HUES64 (cell line): ENCODE measurements around the gene SNAP25.

Experiments used
- H3K27ac ChIP-seq: 2 replicates; pipeline ENCODE4 v1.7.0; 2013; ENCODE audit warnings: low read depth, low read length, inconsistent platforms
- H3K27me3 ChIP-seq: 2 replicates; pipeline ENCODE4 v1.6.1; 2013; ENCODE audit warnings: mild to moderate bottlenecking, low read length; ENCODE audit not compliant: insufficient read depth
- H3K36me3 ChIP-seq: 2 replicates; pipeline ENCODE4 v1.6.1; 2013; ENCODE audit warnings: mild to moderate bottlenecking, low read length; ENCODE audit not compliant: insufficient read depth
- H3K4me1 ChIP-seq: 2 replicates; pipeline ENCODE4 v1.6.1; 2013; ENCODE audit warnings: mild to moderate bottlenecking, low read length, moderate library complexity; ENCODE audit not compliant: insufficient read depth
- H3K4me3 ChIP-seq: 2 replicates; pipeline ENCODE4 v1.5.1; 2013; ENCODE audit warnings: mild to moderate bottlenecking, low read length, moderate library complexity
- H3K9ac ChIP-seq: 2 replicates; pipeline ENCODE4 v1.6.1; 2013; ENCODE audit warnings: mild to moderate bottlenecking, low read depth, low read length
- H3K9me3 ChIP-seq: 2 replicates; pipeline ENCODE4 v1.6.1; 2013; ENCODE audit warnings: low read depth, low read length; ENCODE audit not compliant: insufficient read depth
- WGBS: fragments of 150-250, 120-280 bp; methylation state at CpG from one replicate; pipeline ENCODE4 v1.1.7; 2013; ENCODE audit warnings: missing lambda C conversion rate; 5-methylcytosine and 5-hydroxymethylcytosine counted together

SNAP25 gene

DNA sequence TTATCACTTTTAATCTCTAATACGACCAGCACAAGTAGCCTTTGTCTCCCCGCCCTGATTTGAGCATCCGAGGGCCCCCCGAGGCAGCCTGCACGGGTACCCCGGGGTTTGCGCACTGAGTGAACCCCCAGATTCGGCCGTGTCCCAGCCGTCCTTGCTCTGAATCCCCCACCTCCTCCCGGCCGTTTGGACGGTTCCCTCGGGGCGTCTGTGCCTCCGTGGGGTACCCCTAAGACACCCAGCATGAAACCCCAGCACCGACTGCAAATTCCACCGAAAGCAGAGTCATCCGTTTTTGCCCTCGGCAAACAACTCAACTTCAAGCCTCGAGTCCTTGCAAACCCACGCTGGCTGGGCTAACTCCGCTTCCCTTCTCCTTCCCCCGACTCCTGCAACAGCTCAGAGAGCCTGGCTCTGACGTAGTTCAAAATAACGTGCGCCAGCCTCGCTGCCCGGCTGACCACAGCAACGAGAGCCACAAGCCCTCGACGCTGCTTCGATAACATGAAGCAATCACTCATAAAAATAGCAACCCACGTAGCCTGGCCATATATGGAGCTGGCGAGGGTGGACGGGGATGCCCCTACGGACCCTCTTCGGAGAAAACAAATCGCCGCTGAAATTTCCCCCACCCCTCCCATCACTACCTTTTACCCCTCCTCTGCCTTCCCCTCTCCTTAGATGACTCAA lies 764 bp upstream of the SNAP25 start:
- Histone ChIP-seq H3K4me1 (peaks cover 11% of the 10 kb centered on the region), H3K4me3 (peak overlapping the region; percentile 56), H3K27ac (peak overlapping the region; percentile 47; the same call in 1 of the 2 replicates), H3K9me3 (no peaks in the 10 kb centered on the region), H3K9ac (peak overlapping the region; percentile 57), H3K27me3 (peaks cover 47% of the 10 kb centered on the region), H3K36me3 (no peaks in the 10 kb centered on the region)
- WGBS = 1% methylated on average over 40 of the region's 40 CpGs

DNA sequence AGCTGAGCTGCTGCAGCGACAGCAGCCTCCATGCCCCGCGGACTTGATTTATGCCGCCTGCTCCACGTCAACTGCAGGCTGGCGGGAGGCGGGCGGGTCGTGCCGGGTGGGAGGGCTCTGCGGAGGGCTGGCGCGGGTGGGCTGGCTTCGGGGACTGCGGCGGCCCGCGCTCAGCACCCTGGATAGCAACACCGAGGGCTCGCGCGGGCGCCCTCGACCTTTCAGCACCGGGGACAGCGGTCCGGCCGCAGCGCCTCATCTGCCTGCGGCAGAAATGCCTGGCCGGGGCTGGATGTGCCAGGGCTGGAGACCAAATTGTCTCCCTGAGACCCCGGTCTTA lies 792 bp downstream of the SNAP25 start:
- WGBS = 1% methylated on average over 32 of the region's 32 CpGs
- Histone ChIP-seq H3K9me3 (no peaks in the 10 kb centered on the region), H3K4me3 (peak overlapping the region; percentile 77), H3K9ac (no peak overlapping the region), H3K36me3 (no peaks in the 10 kb centered on the region), H3K4me1 (peaks cover 11% of the 10 kb centered on the region), H3K27ac (no peak overlapping the region), H3K27me3 (peaks cover 47% of the 10 kb centered on the region)

- H3K27me3 ChIP-seq = peaks cover 47% of the 10 kb centered on the region
- peaks cover 17% of the 10 kb centered on the region for H3K4me1 ChIP-seq
- no peaks in the 10 kb centered on the region for H3K9me3 ChIP-seq
- no peak overlapping the region for H3K4me3 ChIP-seq
- H3K9ac ChIP-seq = no peak overlapping the region
- 81% methylated on average over 3 of the region's 4 CpGs for WGBS
- no peak overlapping the region for H3K27ac ChIP-seq
- no peaks in the 10 kb centered on the region for H3K36me3 ChIP-seq
Measured at GRCh38 chr20:10219993-10220750, 1.5 kb downstream of the SNAP25 start.

- WGBS = 92% methylated on average over 6 of the region's 6 CpGs
- H3K4me1 ChIP-seq = peaks cover 20% of the 10 kb centered on the region
- H3K9ac ChIP-seq = no peak overlapping the region
- H3K36me3 ChIP-seq = no peaks in the 10 kb centered on the region
- H3K4me3 ChIP-seq = no peak overlapping the region
- peaks cover 38% of the 10 kb centered on the region for H3K27me3 ChIP-seq
- H3K9me3 ChIP-seq = no peaks in the 10 kb centered on the region
- H3K27ac ChIP-seq = no peak overlapping the region
Measured at GRCh38 chr20:10221021-10221420, 2.4 kb downstream of the SNAP25 start.

DNA sequence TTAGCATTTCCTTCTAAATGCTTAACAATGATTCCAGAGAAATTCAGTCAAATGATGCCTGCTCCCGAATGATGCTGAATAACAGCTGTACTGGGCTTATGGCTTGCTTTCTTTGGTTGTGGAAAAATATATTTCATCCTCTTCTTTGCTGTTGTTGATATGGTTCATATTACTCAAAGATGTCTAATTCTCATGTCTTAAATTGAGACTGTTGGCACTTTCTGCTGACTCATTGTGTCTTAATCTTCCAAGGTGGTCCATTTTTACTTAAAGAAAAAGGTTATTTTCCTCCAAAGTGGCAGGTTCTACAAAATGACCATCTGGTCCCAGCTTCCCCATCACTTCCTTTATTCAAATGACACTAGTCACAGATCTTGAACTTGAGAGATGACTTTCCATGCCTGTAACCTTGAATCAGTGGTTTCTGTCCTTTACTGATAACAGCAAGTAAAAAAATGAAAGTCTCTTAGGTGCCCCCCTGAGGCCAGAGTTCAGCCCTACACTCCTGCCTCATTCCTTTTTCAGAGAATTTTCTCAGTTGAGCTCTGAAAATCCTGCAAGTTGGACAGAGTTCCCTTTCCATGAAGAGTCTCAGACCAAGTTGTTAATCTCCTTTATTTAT lies 6.9 kb downstream of the SNAP25 start:
- Histone ChIP-seq H3K9ac (no peak overlapping the region), H3K4me3 (no peak overlapping the region), H3K36me3 (no peaks in the 10 kb centered on the region), H3K4me1 (peaks cover 11% of the 10 kb centered on the region; the same call in 1 of the 2 replicates), H3K27ac (no peak overlapping the region), H3K27me3 (peaks cover 10% of the 10 kb centered on the region; the same call in 1 of the 2 replicates), H3K9me3 (no peaks in the 10 kb centered on the region)
- WGBS = 75% methylated on average over 1 of the region's 1 CpG

DNA sequence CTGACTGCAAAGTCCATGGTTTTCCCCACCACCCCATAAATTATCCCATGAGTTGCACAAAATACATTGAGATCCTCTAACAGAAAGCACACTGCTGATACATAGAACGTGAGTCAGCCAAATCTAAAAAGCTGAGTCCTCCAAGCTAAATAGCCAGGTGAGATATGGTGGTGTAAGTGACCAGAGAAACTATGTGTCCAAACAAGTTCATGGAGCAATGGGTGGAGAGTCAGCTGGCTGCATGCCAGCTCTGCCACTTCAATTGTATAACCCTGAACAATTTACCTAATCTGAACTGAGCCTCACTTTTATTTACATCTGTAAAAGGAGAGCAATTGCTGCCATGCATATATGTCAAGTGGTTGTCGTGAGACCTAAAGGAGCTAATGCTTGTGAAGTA lies 9.7 kb downstream of the SNAP25 start:
- WGBS = 88% methylated on average over 2 of the region's 2 CpGs
- Histone ChIP-seq H3K4me3 (no peak overlapping the region), H3K27ac (no peak overlapping the region), H3K36me3 (no peaks in the 10 kb centered on the region), H3K27me3 (no peaks in the 10 kb centered on the region), H3K9ac (no peak overlapping the region; the same call in 1 of the 2 replicates), H3K9me3 (no peaks in the 10 kb centered on the region), H3K4me1 (peaks cover 11% of the 10 kb centered on the region; the same call in 1 of the 2 replicates)

DNA sequence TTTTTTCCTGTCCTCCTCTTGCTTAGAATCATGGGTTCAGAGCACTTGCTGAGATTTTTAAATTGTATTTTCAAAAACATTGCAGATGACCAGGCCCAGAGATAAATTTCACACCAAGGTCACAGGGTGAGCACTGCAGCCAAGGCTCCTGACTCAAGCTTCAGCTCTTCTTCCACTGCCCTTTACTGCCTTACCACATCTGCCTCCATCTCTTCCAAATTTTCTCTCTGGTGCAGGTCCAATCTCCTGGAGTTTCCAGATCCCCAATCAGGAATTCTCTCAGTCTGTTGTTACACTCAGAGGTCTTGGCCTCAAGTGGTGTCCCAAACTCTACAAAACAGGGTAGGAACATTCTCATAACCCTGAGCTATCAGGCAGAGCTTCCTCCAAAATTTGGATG lies 12.7 kb downstream of the SNAP25 start:
- Histone ChIP-seq H3K36me3 (no peaks in the 10 kb centered on the region), H3K4me1 (no peaks in the 10 kb centered on the region), H3K9ac (no peak overlapping the region), H3K9me3 (no peaks in the 10 kb centered on the region), H3K27ac (no peak overlapping the region), H3K27me3 (no peaks in the 10 kb centered on the region), H3K4me3 (no peak overlapping the region)

DNA sequence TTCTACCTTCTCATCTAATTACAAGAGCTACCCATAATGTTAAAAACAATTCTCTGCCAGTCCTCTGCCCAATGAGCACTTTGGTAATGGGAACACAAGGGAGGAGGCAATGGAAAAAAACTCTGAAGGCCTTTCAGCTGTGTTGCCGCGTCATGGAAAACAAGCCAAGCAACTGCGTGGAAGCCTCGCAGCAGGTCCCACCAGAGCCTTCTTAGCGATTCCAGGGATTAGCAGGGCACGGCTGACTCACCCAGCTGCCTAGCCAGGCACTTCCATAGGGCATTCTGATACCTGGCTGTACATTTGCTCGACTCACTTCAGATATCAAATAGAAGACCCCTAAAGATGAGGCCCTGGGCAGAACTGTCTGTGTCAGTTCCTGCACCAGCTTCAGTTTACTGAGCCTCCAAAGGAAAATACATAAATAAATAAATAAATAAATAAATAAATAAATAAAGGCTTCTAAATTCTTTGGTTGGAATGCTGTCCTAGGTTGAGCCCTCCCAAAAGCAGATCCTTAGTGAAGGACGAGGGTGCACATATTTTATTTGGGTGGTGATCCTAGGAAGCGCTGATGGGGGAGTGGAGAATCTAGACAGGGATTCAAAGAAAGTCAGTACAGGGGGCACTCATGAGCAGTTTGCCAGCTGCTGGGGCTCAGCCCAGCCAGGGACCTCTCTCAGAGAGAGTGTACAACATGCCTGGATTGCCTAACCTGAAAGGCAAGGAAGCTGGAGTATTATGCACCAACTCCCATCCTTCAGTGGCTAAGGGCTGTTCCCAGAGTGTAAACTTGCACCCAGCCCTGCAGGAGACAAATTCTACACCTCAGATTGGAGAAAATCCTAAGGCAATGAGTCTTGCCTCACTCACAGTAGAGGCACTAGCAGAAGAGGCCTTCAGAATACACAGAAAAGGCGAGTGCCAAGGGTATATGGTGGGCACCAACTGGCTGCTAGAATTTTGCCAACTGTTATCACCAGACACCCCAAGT lies 18.2 kb downstream of the SNAP25 start:
- H3K4me3 ChIP-seq = no peak overlapping the region
- H3K9me3 ChIP-seq = no peaks in the 10 kb centered on the region
- 80% methylated on average over 10 of the region's 10 CpGs for WGBS
- no peak overlapping the region for H3K27ac ChIP-seq
- H3K36me3 ChIP-seq = no peaks in the 10 kb centered on the region
- H3K9ac ChIP-seq = no peak overlapping the region
- peaks cover 5% of the 10 kb centered on the region; the same call in 1 of the 2 replicates for H3K4me1 ChIP-seq
- no peaks in the 10 kb centered on the region for H3K27me3 ChIP-seq

- peaks cover 5% of the 10 kb centered on the region; the same call in 1 of the 2 replicates for H3K4me1 ChIP-seq
- WGBS = 67% methylated on average over 4 of the region's 4 CpGs
- H3K27ac ChIP-seq = no peak overlapping the region
- no peak overlapping the region for H3K9ac ChIP-seq
- H3K27me3 ChIP-seq = no peaks in the 10 kb centered on the region
- no peak overlapping the region for H3K4me3 ChIP-seq
- H3K9me3 ChIP-seq = no peaks in the 10 kb centered on the region
- H3K36me3 ChIP-seq = no peaks in the 10 kb centered on the region
Measured at GRCh38 chr20:10239954-10240353, 21.3 kb downstream of the SNAP25 start.

- peaks cover 5% of the 10 kb centered on the region; the same call in 1 of the 2 replicates for H3K4me1 ChIP-seq
- no peaks in the 10 kb centered on the region for H3K9me3 ChIP-seq
- H3K27ac ChIP-seq = no peak overlapping the region
- no peaks in the 10 kb centered on the region for H3K36me3 ChIP-seq
- H3K4me3 ChIP-seq = no peak overlapping the region
- WGBS = 62% methylated on average over 8 of the region's 8 CpGs
- H3K9ac ChIP-seq = no peak overlapping the region
- no peaks in the 10 kb centered on the region for H3K27me3 ChIP-seq
Measured at GRCh38 chr20:10240655-10241054, 22.0 kb downstream of the SNAP25 start.
